ENCODE measurements around the gene MTUS2. TPM values are rescaled to one million over a fixed set of nuclear protein-coding genes. Genes with fewer than 3 reads are reported as not detected.

Gene MTUS2
- total and polyA plus RNA-seq, 4 donors, result under 0.01 to 0.70 (median 0.15) TPM

DNA sequence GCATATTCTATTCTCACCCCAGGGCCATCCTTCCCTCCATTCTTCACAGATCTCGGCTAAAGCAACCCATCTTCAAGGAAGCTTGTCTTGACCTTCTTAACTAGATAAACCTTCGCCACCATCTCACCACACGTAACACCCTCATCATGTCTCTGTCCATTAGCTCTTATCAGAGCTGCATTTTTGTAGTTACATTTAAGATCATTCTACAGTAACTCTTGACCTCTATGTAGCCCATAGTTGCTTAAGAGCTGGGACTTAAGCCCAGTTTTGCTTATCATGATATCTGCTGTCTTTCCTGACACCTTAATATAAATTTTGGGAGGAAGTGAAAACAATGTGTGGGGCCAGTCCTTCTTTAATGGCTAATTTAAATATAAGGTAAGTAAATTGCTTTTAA is 345.1 kb downstream of the MTUS2 start:
- no peak overlapping the region for H3K27ac ChIP-seq (ENCODE audit: low read depth in 1 of 2, low read length in 2 of 2)
- H3K36me3 ChIP-seq (ENCODE audit: control insufficient read depth in 4 of 4, insufficient read depth in 3 of 4, low read depth in 1 of 4, low read length in 3 of 4), result no peaks in the 10 kb centered on the region
- no peak overlapping the region for H3K4me3 ChIP-seq (ENCODE audit: low read depth in 1 of 3, low read length in 3 of 3)
- no peak for DNase-seq (ENCODE audit: low spot score)
- 93% methylated on average over 3 of the region's 3 CpGs for WGBS
- TF ChIP-seq RXRA (IDR thresholded peaks at IDR 0.05), result no peak
- no peak for TF ChIP-seq RAD21 (IDR thresholded peaks at IDR 0.05)
- no peak for TF ChIP-seq TAF1 (conservative IDR thresholded peaks at IDR 0.05)
- TF ChIP-seq, protein P1, sequence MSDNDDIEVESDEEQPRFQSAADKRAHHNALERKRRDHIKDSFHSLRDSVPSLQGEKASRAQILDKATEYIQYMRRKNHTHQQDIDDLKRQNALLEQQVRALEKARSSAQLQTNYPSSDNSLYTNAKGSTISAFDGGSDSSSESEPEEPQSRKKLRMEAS (IDR thresholded peaks at IDR 0.05), result no peak
- no peak for TF ChIP-seq NR2F2 (IDR thresholded peaks at IDR 0.05)
- TF ChIP-seq EGR1 (IDR thresholded peaks at IDR 0.05; ENCODE audit: low read depth in 2 of 2), result no peak
- TF ChIP-seq GABPA (IDR thresholded peaks at IDR 0.05 in 1 of 2, conservative IDR thresholded peaks at IDR 0.05 in 1 of 2), result no peak
- TF ChIP-seq, protein P2, sequence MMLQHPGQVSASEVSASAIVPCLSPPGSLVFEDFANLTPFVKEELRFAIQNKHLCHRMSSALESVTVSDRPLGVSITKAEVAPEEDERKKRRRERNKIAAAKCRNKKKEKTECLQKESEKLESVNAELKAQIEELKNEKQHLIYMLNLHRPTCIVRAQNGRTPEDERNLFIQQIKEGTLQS (IDR thresholded peaks at IDR 0.05), result no peak
- TF ChIP-seq HNF4A (conservative IDR thresholded peaks at IDR 0.05), result no peak
- TF ChIP-seq FOXA2 (IDR thresholded peaks at IDR 0.05), result no peak
- no peak for TF ChIP-seq FOXA1 (IDR thresholded peaks at IDR 0.05)
- no peak for TF ChIP-seq HNF4G (IDR thresholded peaks at IDR 0.05)
- TF ChIP-seq, protein P3, sequence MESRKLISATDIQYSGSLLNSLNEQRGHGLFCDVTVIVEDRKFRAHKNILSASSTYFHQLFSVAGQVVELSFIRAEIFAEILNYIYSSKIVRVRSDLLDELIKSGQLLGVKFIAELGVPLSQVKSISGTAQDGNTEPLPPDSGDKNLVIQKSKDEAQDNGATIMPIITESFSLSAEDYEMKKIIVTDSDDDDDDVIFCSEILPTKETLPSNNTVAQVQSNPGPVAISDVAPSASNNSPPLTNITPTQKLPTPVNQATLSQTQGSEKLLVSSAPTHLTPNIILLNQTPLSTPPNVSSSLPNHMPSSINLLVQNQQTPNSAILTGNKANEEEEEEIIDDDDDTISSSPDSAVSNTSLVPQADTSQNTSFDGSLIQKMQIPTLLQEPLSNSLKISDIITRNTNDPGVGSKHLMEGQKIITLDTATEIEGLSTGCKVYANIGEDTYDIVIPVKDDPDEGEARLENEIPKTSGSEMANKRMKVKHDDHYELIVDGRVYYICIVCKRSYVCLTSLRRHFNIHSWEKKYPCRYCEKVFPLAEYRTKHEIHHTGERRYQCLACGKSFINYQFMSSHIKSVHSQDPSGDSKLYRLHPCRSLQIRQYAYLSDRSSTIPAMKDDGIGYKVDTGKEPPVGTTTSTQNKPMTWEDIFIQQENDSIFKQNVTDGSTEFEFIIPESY (IDR thresholded peaks at IDR 0.05), result no peak
- no peak for TF ChIP-seq SP1 (IDR thresholded peaks at IDR 0.05)
- no peak for TF ChIP-seq JUND (IDR thresholded peaks at IDR 0.05)
- no peak for TF ChIP-seq YY1 (IDR thresholded peaks at IDR 0.05)
- TF ChIP-seq, protein P4, sequence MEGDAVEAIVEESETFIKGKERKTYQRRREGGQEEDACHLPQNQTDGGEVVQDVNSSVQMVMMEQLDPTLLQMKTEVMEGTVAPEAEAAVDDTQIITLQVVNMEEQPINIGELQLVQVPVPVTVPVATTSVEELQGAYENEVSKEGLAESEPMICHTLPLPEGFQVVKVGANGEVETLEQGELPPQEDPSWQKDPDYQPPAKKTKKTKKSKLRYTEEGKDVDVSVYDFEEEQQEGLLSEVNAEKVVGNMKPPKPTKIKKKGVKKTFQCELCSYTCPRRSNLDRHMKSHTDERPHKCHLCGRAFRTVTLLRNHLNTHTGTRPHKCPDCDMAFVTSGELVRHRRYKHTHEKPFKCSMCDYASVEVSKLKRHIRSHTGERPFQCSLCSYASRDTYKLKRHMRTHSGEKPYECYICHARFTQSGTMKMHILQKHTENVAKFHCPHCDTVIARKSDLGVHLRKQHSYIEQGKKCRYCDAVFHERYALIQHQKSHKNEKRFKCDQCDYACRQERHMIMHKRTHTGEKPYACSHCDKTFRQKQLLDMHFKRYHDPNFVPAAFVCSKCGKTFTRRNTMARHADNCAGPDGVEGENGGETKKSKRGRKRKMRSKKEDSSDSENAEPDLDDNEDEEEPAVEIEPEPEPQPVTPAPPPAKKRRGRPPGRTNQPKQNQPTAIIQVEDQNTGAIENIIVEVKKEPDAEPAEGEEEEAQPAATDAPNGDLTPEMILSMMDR (IDR thresholded peaks at IDR 0.05; ENCODE audit: low read depth, low read length, missing input control), result no peak
- H3K9me3 ChIP-seq (ENCODE audit: control insufficient read depth in 4 of 4, low read length in 3 of 4), result no peaks in the 10 kb centered on the region
- H3K4me1 ChIP-seq (ENCODE audit: control insufficient read depth in 4 of 4, insufficient read depth in 4 of 4, low read length in 3 of 4), result no peaks in the 10 kb centered on the region
- no peak overlapping the region for H3K9ac ChIP-seq (ENCODE audit: low read depth in 1 of 2, low read length in 2 of 2)
- H3K27me3 ChIP-seq (ENCODE audit: control insufficient read depth in 4 of 4, insufficient read depth in 4 of 4, low read length in 3 of 4), result no peaks in the 10 kb centered on the region

DNA sequence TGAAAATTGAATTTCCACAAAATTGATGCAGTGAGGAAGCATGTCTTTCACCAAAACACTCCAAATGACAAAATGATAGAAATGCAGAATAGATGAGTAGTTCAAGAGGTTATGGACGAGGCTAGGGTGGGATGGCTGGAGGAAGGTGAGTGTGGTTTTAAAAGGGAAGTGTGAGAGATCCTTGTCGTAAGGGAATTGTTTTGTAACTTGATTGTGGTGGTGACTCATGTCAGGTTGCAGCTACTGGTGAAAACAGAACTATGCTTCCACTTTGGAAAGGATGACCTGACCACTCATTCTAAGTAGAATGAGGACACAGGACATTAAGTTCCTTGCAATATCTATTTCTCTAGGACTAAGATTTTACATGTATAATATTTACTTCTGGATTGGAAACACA is 345.7 kb downstream of the MTUS2 start:
- Histone ChIP-seq H3K4me1 (ENCODE audit: control insufficient read depth in 4 of 4, insufficient read depth in 4 of 4, low read length in 3 of 4) (no peaks in the 10 kb centered on the region), H3K27ac (ENCODE audit: low read depth in 1 of 2, low read length in 2 of 2) (no peak overlapping the region), H3K9me3 (ENCODE audit: control insufficient read depth in 4 of 4, low read length in 3 of 4) (no peaks in the 10 kb centered on the region), H3K36me3 (ENCODE audit: control insufficient read depth in 4 of 4, insufficient read depth in 3 of 4, low read depth in 1 of 4, low read length in 3 of 4) (no peaks in the 10 kb centered on the region), H3K4me3 (ENCODE audit: low read depth in 1 of 3, low read length in 3 of 3) (no peak overlapping the region), H3K9ac (ENCODE audit: low read depth in 1 of 2, low read length in 2 of 2) (no peak overlapping the region), H3K27me3 (ENCODE audit: control insufficient read depth in 4 of 4, insufficient read depth in 4 of 4, low read length in 3 of 4) (no peaks in the 10 kb centered on the region)
- 63% methylated on average over 2 of the region's 2 CpGs for WGBS
- no peak for DNase-seq (ENCODE audit: low spot score)
- TF ChIP-seq TAF1 (conservative IDR thresholded peaks at IDR 0.05) (no peak), JUND (IDR thresholded peaks at IDR 0.05) (no peak), HNF4G (IDR thresholded peaks at IDR 0.05) (no peak), GABPA (IDR thresholded peaks at IDR 0.05 in 1 of 2, conservative IDR thresholded peaks at IDR 0.05 in 1 of 2) (no peak), NR2F2 (IDR thresholded peaks at IDR 0.05) (no peak), RXRA (IDR thresholded peaks at IDR 0.05) (no peak), SP1 (IDR thresholded peaks at IDR 0.05) (no peak), FOXA2 (IDR thresholded peaks at IDR 0.05) (no peak), YY1 (IDR thresholded peaks at IDR 0.05) (no peak), RAD21 (IDR thresholded peaks at IDR 0.05) (no peak), EGR1 (IDR thresholded peaks at IDR 0.05; ENCODE audit: low read depth in 2 of 2) (no peak), HNF4A (conservative IDR thresholded peaks at IDR 0.05) (no peak), FOXA1 (IDR thresholded peaks at IDR 0.05) (no peak)
- TF ChIP-seq, protein P1 (IDR thresholded peaks at IDR 0.05), result no peak
- TF ChIP-seq, protein P4 (IDR thresholded peaks at IDR 0.05; ENCODE audit: low read depth, low read length, missing input control), result no peak
- TF ChIP-seq, protein P2 (IDR thresholded peaks at IDR 0.05), result no peak
- TF ChIP-seq, protein P5, sequence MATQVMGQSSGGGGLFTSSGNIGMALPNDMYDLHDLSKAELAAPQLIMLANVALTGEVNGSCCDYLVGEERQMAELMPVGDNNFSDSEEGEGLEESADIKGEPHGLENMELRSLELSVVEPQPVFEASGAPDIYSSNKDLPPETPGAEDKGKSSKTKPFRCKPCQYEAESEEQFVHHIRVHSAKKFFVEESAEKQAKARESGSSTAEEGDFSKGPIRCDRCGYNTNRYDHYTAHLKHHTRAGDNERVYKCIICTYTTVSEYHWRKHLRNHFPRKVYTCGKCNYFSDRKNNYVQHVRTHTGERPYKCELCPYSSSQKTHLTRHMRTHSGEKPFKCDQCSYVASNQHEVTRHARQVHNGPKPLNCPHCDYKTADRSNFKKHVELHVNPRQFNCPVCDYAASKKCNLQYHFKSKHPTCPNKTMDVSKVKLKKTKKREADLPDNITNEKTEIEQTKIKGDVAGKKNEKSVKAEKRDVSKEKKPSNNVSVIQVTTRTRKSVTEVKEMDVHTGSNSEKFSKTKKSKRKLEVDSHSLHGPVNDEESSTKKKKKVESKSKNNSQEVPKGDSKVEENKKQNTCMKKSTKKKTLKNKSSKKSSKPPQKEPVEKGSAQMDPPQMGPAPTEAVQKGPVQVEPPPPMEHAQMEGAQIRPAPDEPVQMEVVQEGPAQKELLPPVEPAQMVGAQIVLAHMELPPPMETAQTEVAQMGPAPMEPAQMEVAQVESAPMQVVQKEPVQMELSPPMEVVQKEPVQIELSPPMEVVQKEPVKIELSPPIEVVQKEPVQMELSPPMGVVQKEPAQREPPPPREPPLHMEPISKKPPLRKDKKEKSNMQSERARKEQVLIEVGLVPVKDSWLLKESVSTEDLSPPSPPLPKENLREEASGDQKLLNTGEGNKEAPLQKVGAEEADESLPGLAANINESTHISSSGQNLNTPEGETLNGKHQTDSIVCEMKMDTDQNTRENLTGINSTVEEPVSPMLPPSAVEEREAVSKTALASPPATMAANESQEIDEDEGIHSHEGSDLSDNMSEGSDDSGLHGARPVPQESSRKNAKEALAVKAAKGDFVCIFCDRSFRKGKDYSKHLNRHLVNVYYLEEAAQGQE (IDR thresholded peaks at IDR 0.05), result no peak
